Psoas muscle (tissue), 8 donors: ENCODE results near the gene DNAH8. TPM values are rescaled to one million over a fixed set of nuclear protein-coding genes. Genes with fewer than 3 reads are reported as not detected.

ENCODE experiments used
- ATAC-seq, 4 donors: fragments of 200-7000 bp; cut with Tn5 transposase; one replicate each; pipeline ENCODE4 v1.9.1; 2020; ENCODE audit warnings: moderate library complexity in 3 of 4, mild to moderate bottlenecking in 2 of 4
- DNase-seq, 2 donors: peaks; one replicate each; pipeline ENCODE4 v3.0.0-alpha.2; 2020
- H3K27ac ChIP-seq: fragments of 200-600 bp; one replicate; pipeline ENCODE4 v1.8.0; 2022
- H3K27me3 ChIP-seq, 3 donors: fragments of 200-600 bp in 1 of 3; one replicate each; pipeline versions ENCODE4 v1.6.1 to v1.8.0; 2013 to 2022; ENCODE audit warnings: low read length in 2 of 3, mild to moderate bottlenecking in 2 of 3, moderate library complexity in 1 of 3; ENCODE audit not compliant: insufficient read depth in 3 of 3
- H3K36me3 ChIP-seq, 2 donors: fragments of 200-600 bp in 1 of 2; one replicate each; pipeline versions ENCODE4 v1.6.1 to v1.8.0; 2013 to 2022; ENCODE audit warnings: low read depth in 1 of 2, mild to moderate bottlenecking in 1 of 2, moderate library complexity in 1 of 2; ENCODE audit not compliant: insufficient read depth in 1 of 2
- H3K4me1 ChIP-seq: fragments of 200-600 bp; one replicate; pipeline ENCODE4 v1.8.0; 2022
- H3K4me3 ChIP-seq: fragments of 200-600 bp; one replicate; pipeline ENCODE4 v1.8.0; 2022; ENCODE audit warnings: mild to moderate bottlenecking
- H3K9me3 ChIP-seq: fragments of 200-600 bp; one replicate; pipeline ENCODE4 v1.8.0; 2022
- CTCF ChIP-seq: fragments of 200-600 bp; IDR thresholded peaks from one replicate; pipeline ENCODE4 v1.8.0; 2022; ENCODE audit warnings: antibody characterized with exemption
- WGBS, 3 donors: extraction: QIAGEN DNeasy Blood & Tissue Kit; methylation state at CpG; one replicate each; pipeline versions ENCODE4 v1.1.6 to v1.1.7; 2013; 5-methylcytosine and 5-hydroxymethylcytosine counted together
- intact Hi-C, 2 donors: fragments of 100-400 bp; cut with DNase I; formaldehyde crosslinking; loops; one replicate each; pipeline versions ENCODE4 v1.11.0 to v1.14.2; 2022
- long read RNA-seq, 2 donors: library from polyadenylated mRNA; unstranded; transcript quantifications; one replicate each; pipeline ENCODE4 v2.0.0, GENCODE V29; 2021
- polyA plus RNA-seq, 3 donors: library from polyadenylated mRNA; stranded (reverse); fragments of 200-250 nt; gene quantifications; one replicate each; pipeline ENCODE4 v1.2.3, GENCODE V29; 2013
- total RNA-seq, 4 donors: library from RNA; stranded (reverse); fragmentation: NEBNext Ultra II Directional in 2 of 4; extraction: Animal tissue kit (Norgen Biotek cat#: 25700) in 2 of 4; gene quantifications; one replicate each; pipeline versions ENCODE4 v1.2.1 to v1.2.4, GENCODE V29; 2021 to 2023
- donor health status: healthy with polysubstance abuse.
- donor health status: DM: no; HTN: no; CAD: no; lungs with moderate emphysema.
- donor health status: Bipolar disorder and iron deficiency.
- donor health status: healthy.
- donor health status: DM: yes; HTN: yes; CAD: no.
- donor health status: DM: no; HTN: no; CAD: no.
- donor health status: DM: no; HTN: no; CAD: no.
- donor health status: DM: yes; HTN: yes; CAD: no.

The DNAH8 gene
- total RNA-seq (under 1 TPM in 1 of 4 donors, not detected in 3; 0.02 TPM), polyA plus RNA-seq (not detected)
- long read RNA-seq, donor 1: 0 reads
- long read RNA-seq, donor 2: 0 reads

- H3K4me3 ChIP-seq: peak within 1 kb of the TSS; percentile 52
- 4 to 8% (median 5%) methylated on average over 42 to 44 of the region's 44 CpGs for WGBS, 3 donors
- peak in 1 of 4 donors; percentile 24 for ATAC-seq
- DNase-seq: no peak
- peaks cover 6 to 43% (median 10%) of the 10 kb centered on the region in 3 donors for H3K27me3 ChIP-seq
- no peaks in the 10 kb centered on the region for H3K9me3 ChIP-seq
- no peak for TF ChIP-seq CTCF
- intact Hi-C loops: no loop called here
- H3K4me1 ChIP-seq: no peaks in the 10 kb centered on the region
- no peak within 1 kb of the TSS for H3K27ac ChIP-seq
- H3K36me3 ChIP-seq: no peaks in the 10 kb centered on the region
Observed at GRCh38 chr6:38715016-38715689, at the start of gene DNAH8. Gene DNAH8 (plus strand): TSS chr6:38715311. CDS start chr6:38722810, 7,499 bp downstream.

GRCh38 chr6:38671885-38672467, 43.1 kb upstream of the DNAH8 start:
- WGBS, 3 donors: 8 to 14% (median 10%) methylated on average over 2 of the region's 2 CpGs
- H3K4me1 ChIP-seq: no peaks in the 10 kb centered on the region

GRCh38 chr6:38673397-38674165, 41.5 kb upstream of the DNAH8 start:
- WGBS, 3 donors: 51 to 54% (median 52%) methylated on average over 9 of the region's 9 CpGs
- ATAC-seq (no peak), DNase-seq (no peak)
- H3K4me1 ChIP-seq: no peaks in the 10 kb centered on the region
- H3K27ac ChIP-seq: no peak overlapping the region
- no peak for TF ChIP-seq CTCF
- intact Hi-C loops: loop anchor here in 1 of 2 donors (10.0 kb wide), 1 partner anchor 639 kb away; no protein-coding TSS in a partner anchor
- H3K27me3 ChIP-seq: no peaks in the 10 kb centered on the region
- no peak overlapping the region for H3K4me3 ChIP-seq
- no peaks in the 10 kb centered on the region for H3K9me3 ChIP-seq
- peaks cover 0 to 40% of the 10 kb centered on the region in 2 donors for H3K36me3 ChIP-seq

More at GRCh38 chr6:38671885-38672467, 43.1 kb upstream of the DNAH8 start:
- TF ChIP-seq CTCF: peak; percentile 69
- DNase-seq: no peak
- Histone ChIP-seq H3K36me3 (peaks cover 0 to 26% of the 10 kb centered on the region in 2 donors), H3K27me3 (no peaks in the 10 kb centered on the region), H3K9me3 (no peaks in the 10 kb centered on the region), H3K27ac (no peak overlapping the region), H3K4me3 (no peak overlapping the region)
- peak in 3 of 4 donors; percentile 56 to 78 (median 68) for ATAC-seq
- intact Hi-C loops: loop anchor here in 1 of 2 donors (10.0 kb wide), 1 partner anchor 637 kb away; no protein-coding TSS in a partner anchor

GRCh38 chr6:38676236-38676973, 38.7 kb upstream of the DNAH8 start:
- ATAC-seq: no peak
- DNase-seq: no peak
- Histone ChIP-seq H3K4me3 (no peak overlapping the region), H3K27ac (no peak overlapping the region), H3K4me1 (no peaks in the 10 kb centered on the region), H3K36me3 (peaks cover 0 to 68% of the 10 kb centered on the region in 2 donors), H3K9me3 (no peaks in the 10 kb centered on the region), H3K27me3 (no peaks in the 10 kb centered on the region)
- WGBS, 3 donors: 86 to 93% (median 88%) methylated on average over 2 of the region's 2 CpGs
- no peak for TF ChIP-seq CTCF
- intact Hi-C loops: loop anchor here in 1 of 2 donors (10.0 kb wide), 1 partner anchor 642 kb away; no protein-coding TSS in a partner anchor
